T-helper 17 cell (primary cell): ENCODE results near the gene VSTM4. TPM values are rescaled to one million over a fixed set of nuclear protein-coding genes. Genes with fewer than 3 reads are reported as not detected.

Source experiments
- ATAC-seq: fragments of 150-1000 bp; cut with Tn5 transposase; 2 replicates; pipeline ENCODE4 v1.10.0; 2021; ENCODE audit warnings: mild to moderate bottlenecking, moderate library complexity
- DNase-seq, 3 donors: peaks; one replicate each; pipeline versions ENCODE4 v3.0.0 to v3.0.0-alpha.2; 2020 to 2021
- H3K9me3 ChIP-seq: one replicate; pipeline ENCODE4 v1.7.0; 2013; ENCODE audit warnings: low read length, mild to moderate bottlenecking; ENCODE audit not compliant: control insufficient read depth, poor library complexity, severe bottlenecking
- H3K27ac Mint-ChIP-seq: one replicate; pipeline ENCODE4 v1.8.0; 2022; ENCODE audit warnings: mild to moderate bottlenecking, moderate library complexity, mixed read lengths
- H3K27me3 Mint-ChIP-seq: one replicate; pipeline ENCODE4 v1.8.0; 2022; ENCODE audit warnings: mixed read lengths
- H3K36me3 Mint-ChIP-seq: one replicate; pipeline ENCODE4 v1.8.0; 2022; ENCODE audit warnings: low read depth, mixed read lengths
- H3K4me1 Mint-ChIP-seq: one replicate; pipeline ENCODE4 v1.8.0; 2022; ENCODE audit warnings: mild to moderate bottlenecking, mixed read lengths
- H3K4me3 Mint-ChIP-seq: one replicate; pipeline ENCODE4 v1.8.0; 2022; ENCODE audit warnings: mild to moderate bottlenecking, moderate library complexity, mixed read lengths
- total RNA-seq, 4 donors: library from RNA in 2 of 4; stranded (reverse) in 2 of 4; gene quantifications; one replicate each; pipeline ENCODE4 v1.2.3 and lab custom pipeline; 2022 to 2026

The VSTM4 gene
- total RNA-seq, 2 donors from 2014 or later, result not detected

DNA sequence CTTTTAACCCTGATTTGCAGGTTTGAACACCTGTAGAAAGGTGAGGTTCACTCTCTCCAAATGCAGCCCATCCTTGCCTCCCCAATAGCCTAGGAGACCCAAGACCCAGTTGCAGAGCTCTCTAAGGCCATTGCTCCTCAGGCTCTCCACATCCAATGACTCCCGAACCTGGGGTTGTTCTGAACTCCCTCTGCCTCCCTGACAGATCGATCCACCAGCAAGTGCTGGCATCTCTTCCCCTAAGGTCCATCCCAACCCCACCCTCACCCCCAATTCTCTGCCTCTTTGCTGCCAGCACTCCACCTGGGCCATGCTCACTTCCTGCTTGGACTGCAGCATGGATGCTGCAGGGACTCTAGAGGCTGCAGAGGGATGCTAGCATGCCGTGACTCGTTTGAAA, 37.8 kb upstream of the VSTM4 start:
- no peak for ATAC-seq
- Mint-ChIP-seq H3K4me1 (peaks cover 11% of the 10 kb centered on the region), H3K4me3 (no peak overlapping the region), H3K27ac (no peak overlapping the region), H3K36me3 (peaks cover 3% of the 10 kb centered on the region), H3K27me3 (no peaks in the 10 kb centered on the region)
- no peak for DNase-seq
- no peaks in the 10 kb centered on the region for H3K9me3 ChIP-seq

- Mint-ChIP-seq H3K27ac (no peak overlapping the region), H3K36me3 (peaks cover 3% of the 10 kb centered on the region), H3K4me3 (no peak overlapping the region), H3K4me1 (peaks cover 9% of the 10 kb centered on the region), H3K27me3 (no peaks in the 10 kb centered on the region)
- ATAC-seq (no peak), DNase-seq (no peak)
- no peaks in the 10 kb centered on the region for H3K9me3 ChIP-seq
These were observed 37.3 kb upstream of the VSTM4 start for GRCh38 chr10:49152663-49153062.

GRCh38 chr10:49152037-49152436, 36.7 kb upstream of the VSTM4 start:
- Mint-ChIP-seq H3K4me3 (no peak overlapping the region), H3K27me3 (no peaks in the 10 kb centered on the region), H3K4me1 (peaks cover 4% of the 10 kb centered on the region), H3K36me3 (peaks cover 3% of the 10 kb centered on the region), H3K27ac (no peak overlapping the region)
- peaks cover 3% of the 10 kb centered on the region for H3K9me3 ChIP-seq
- ATAC-seq, result no peak
- no peak for DNase-seq

GRCh38 chr10:49151481-49151880, 36.2 kb upstream of the VSTM4 start:
- peaks cover 3% of the 10 kb centered on the region for H3K4me1 Mint-ChIP-seq
- ATAC-seq, result no peak

GRCh38 chr10:49151025-49151445, 35.7 kb upstream of the VSTM4 start:
- H3K36me3 Mint-ChIP-seq, result peaks cover 3% of the 10 kb centered on the region
- DNase-seq (no peak), ATAC-seq (no peak)
- H3K27me3 Mint-ChIP-seq, result peaks cover 3% of the 10 kb centered on the region
- H3K4me3 Mint-ChIP-seq, result no peak overlapping the region
- no peak overlapping the region for H3K27ac Mint-ChIP-seq
- H3K4me1 Mint-ChIP-seq, result peaks cover 3% of the 10 kb centered on the region
- peaks cover 4% of the 10 kb centered on the region for H3K9me3 ChIP-seq

More at GRCh38 chr10:49151481-49151880, 36.2 kb upstream of the VSTM4 start:
- H3K9me3 ChIP-seq, result peaks cover 4% of the 10 kb centered on the region
- Mint-ChIP-seq H3K27me3 (no peaks in the 10 kb centered on the region), H3K36me3 (peaks cover 3% of the 10 kb centered on the region), H3K27ac (no peak overlapping the region), H3K4me3 (no peak overlapping the region)
- DNase-seq, result no peak

DNA sequence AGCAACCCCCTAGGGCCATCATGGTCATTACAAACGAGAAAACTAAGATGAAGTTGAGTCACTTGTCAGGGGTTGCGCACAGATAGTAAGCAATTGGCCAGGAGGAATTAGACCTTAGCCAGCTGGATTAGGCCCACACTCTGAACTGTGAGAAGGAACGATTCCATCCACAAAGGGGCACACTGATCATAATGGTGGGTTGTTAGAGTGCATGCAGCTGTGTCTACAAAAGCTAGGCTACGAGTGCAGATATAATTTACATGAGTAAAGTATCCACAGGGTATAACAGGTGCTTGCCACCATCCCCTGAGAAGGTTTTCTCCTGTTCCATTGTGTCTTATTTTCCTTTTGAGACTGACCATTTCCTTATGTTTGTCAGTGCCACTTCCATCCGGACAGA, 35.1 kb upstream of the VSTM4 start:
- peaks cover 3% of the 10 kb centered on the region for H3K4me1 Mint-ChIP-seq
- H3K4me3 Mint-ChIP-seq, result no peak overlapping the region
- no peaks in the 10 kb centered on the region for H3K36me3 Mint-ChIP-seq
- peaks cover 5% of the 10 kb centered on the region for H3K27me3 Mint-ChIP-seq
- ATAC-seq (no peak), DNase-seq (no peak)
- no peak overlapping the region for H3K27ac Mint-ChIP-seq
- H3K9me3 ChIP-seq, result peaks cover 4% of the 10 kb centered on the region

GRCh38 chr10:49149881-49150280, 34.6 kb upstream of the VSTM4 start:
- H3K9me3 ChIP-seq, result peaks cover 4% of the 10 kb centered on the region
- Mint-ChIP-seq H3K27ac (no peak overlapping the region), H3K4me3 (no peak overlapping the region), H3K4me1 (peaks cover 3% of the 10 kb centered on the region), H3K36me3 (no peaks in the 10 kb centered on the region), H3K27me3 (peaks cover 5% of the 10 kb centered on the region)
- ATAC-seq, result no peak
- DNase-seq, result no peak

GRCh38 chr10:49144058-49144720, 28.9 kb upstream of the VSTM4 start:
- ATAC-seq, result no peak
- no peaks in the 10 kb centered on the region for H3K4me1 Mint-ChIP-seq

DNA sequence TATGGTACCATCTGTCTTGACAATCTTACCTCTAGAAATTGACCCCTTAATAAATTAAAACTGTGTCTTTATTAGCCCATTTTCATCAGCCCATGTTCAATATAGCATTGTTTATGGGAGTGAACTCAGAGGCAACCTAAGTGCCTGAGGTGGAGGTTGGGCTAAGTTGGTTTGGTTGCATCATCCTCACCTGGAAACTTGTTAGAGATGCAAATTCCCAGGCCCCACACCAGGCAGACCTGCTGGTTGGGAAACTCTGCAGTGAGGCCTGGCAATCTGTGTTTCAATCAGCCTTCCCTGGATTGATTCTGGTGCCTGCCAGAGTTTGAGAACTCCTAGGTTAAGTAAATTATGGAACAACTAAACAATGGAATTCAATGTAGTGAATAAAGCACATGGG, 27.9 kb upstream of the VSTM4 start:
- peaks cover 4% of the 10 kb centered on the region for H3K9me3 ChIP-seq
- DNase-seq (no peak), ATAC-seq (no peak)
- Mint-ChIP-seq H3K36me3 (no peaks in the 10 kb centered on the region), H3K27me3 (peaks cover 9% of the 10 kb centered on the region), H3K4me1 (no peaks in the 10 kb centered on the region), H3K27ac (no peak overlapping the region), H3K4me3 (no peak overlapping the region)

More at GRCh38 chr10:49144058-49144720, 28.9 kb upstream of the VSTM4 start:
- H3K27me3 Mint-ChIP-seq, result peaks cover 9% of the 10 kb centered on the region
- no peaks in the 10 kb centered on the region for H3K36me3 Mint-ChIP-seq
- H3K9me3 ChIP-seq, result peaks cover 4% of the 10 kb centered on the region
- no peak overlapping the region for H3K27ac Mint-ChIP-seq
- no peak for DNase-seq
- no peak overlapping the region for H3K4me3 Mint-ChIP-seq

GRCh38 chr10:49141541-49142332, 26.4 kb upstream of the VSTM4 start:
- peaks cover 2% of the 10 kb centered on the region for H3K36me3 Mint-ChIP-seq
- H3K4me1 Mint-ChIP-seq, result no peaks in the 10 kb centered on the region

GRCh38 chr10:49140304-49141177, 25.2 kb upstream of the VSTM4 start:
- peaks cover 2% of the 10 kb centered on the region for H3K36me3 Mint-ChIP-seq
- no peak overlapping the region for H3K27ac Mint-ChIP-seq
- H3K27me3 Mint-ChIP-seq, result peaks cover 4% of the 10 kb centered on the region
- H3K9me3 ChIP-seq, result no peaks in the 10 kb centered on the region
- DNase-seq (no peak), ATAC-seq (no peak)
- no peak overlapping the region for H3K4me3 Mint-ChIP-seq
- peaks cover 3% of the 10 kb centered on the region for H3K4me1 Mint-ChIP-seq

More at GRCh38 chr10:49141541-49142332, 26.4 kb upstream of the VSTM4 start:
- DNase-seq, result no peak
- Mint-ChIP-seq H3K27me3 (peaks cover 9% of the 10 kb centered on the region), H3K27ac (no peak overlapping the region), H3K4me3 (no peak overlapping the region)
- no peak for ATAC-seq
- no peaks in the 10 kb centered on the region for H3K9me3 ChIP-seq

DNA sequence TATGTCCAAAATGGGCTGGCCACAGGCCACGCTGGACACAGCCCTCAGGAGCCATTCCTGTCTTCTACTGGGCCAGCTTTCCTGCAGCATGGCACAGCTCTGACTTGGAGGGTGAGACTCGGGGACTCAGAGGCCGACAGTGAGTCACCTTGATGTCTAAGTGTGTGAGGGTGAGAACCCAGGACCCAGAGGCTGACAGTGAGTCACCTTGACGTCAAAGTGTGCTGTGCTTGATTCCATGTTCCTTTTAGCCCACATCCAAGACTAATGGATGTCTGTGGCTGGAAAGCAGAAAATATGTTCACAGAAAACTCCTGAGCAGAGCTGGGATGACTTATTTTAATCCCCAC, 24.5 kb upstream of the VSTM4 start:
- Mint-ChIP-seq H3K4me1 (peaks cover 4% of the 10 kb centered on the region), H3K4me3 (no peak overlapping the region), H3K27me3 (peaks cover 4% of the 10 kb centered on the region), H3K36me3 (peaks cover 2% of the 10 kb centered on the region), H3K27ac (no peak overlapping the region)
- DNase-seq (no peak), ATAC-seq (no peak)
- no peaks in the 10 kb centered on the region for H3K9me3 ChIP-seq
